ENCODE results near the gene CFAP299. TPM values are rescaled to one million over a fixed set of nuclear protein-coding genes. Genes with fewer than 3 reads are reported as not detected.
A peak's percentile ranks its signal among the peaks of the same experiment; 100 is the strongest.
"Not testable (repeated sequence)": the region's sequence is repeated elsewhere in the genome, so short reads cannot be mapped to it uniquely, and the experiment has no call there.

CFAP299 gene
- total RNA-seq, 1 donor from 2014 or later: 0.93 TPM

DNA sequence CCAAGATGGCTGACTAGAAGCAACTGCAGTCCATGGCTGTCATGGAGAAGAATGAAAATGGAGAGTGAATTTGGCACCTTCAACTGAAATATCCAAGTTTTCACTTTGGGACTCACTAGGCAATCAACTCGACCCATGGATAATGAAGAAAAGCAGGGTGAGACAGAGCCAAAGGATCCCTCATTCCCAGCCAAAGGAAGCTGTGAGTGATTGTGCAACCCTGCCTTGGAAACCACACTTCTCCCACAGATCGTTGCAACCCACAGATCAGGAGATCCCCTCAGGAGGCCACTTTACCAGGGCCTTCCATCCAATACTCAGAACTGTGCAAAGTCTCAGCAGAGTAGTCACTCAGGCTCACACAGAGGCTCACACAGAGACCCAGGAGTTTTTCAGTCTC, 4.5 kb downstream of the CFAP299 start:
- Mint-ChIP-seq H3K4me1 (ENCODE audit: low read depth) (peaks cover 7% of the 10 kb centered on the region), H3K9me3 (ENCODE audit: low read depth) (peaks cover 16% of the 10 kb centered on the region), H3K27ac (no peak overlapping the region), H3K36me3 (ENCODE audit: insufficient read depth) (no peaks in the 10 kb centered on the region), H3K4me3 (ENCODE audit: low read depth) (no peak overlapping the region), H3K27me3 (peaks cover 32% of the 10 kb centered on the region)
- TF ChIP-seq, protein P1, sequence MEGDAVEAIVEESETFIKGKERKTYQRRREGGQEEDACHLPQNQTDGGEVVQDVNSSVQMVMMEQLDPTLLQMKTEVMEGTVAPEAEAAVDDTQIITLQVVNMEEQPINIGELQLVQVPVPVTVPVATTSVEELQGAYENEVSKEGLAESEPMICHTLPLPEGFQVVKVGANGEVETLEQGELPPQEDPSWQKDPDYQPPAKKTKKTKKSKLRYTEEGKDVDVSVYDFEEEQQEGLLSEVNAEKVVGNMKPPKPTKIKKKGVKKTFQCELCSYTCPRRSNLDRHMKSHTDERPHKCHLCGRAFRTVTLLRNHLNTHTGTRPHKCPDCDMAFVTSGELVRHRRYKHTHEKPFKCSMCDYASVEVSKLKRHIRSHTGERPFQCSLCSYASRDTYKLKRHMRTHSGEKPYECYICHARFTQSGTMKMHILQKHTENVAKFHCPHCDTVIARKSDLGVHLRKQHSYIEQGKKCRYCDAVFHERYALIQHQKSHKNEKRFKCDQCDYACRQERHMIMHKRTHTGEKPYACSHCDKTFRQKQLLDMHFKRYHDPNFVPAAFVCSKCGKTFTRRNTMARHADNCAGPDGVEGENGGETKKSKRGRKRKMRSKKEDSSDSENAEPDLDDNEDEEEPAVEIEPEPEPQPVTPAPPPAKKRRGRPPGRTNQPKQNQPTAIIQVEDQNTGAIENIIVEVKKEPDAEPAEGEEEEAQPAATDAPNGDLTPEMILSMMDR (IDR thresholded peaks at IDR 0.05; ENCODE audit: unreplicated experiment): no peak
- DNase-seq (ENCODE audit: low spot score, unreplicated experiment): no peak

DNA sequence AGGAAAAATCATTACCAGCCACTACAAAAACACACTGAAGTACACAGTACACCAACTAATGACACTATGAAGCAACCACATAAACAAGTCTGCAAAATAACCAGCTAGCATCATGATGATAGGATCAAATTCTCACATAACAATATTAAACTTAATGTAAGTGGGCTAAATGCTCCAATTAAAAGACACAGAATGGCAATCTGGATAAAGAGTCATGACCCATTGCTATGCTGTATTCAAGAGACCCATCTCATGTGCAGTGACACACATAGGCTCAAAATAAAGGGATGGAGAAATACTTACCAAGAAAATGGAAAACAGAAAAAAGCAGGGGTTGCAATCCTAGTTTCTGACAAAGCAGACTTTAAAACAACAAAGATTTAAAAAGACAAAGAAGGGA, 7.2 kb downstream of the CFAP299 start:
- H3K27ac Mint-ChIP-seq; H3K36me3 Mint-ChIP-seq (ENCODE audit: insufficient read depth); H3K4me3 Mint-ChIP-seq (ENCODE audit: low read depth); H3K4me1 Mint-ChIP-seq (ENCODE audit: low read depth); DNase-seq (ENCODE audit: low spot score, unreplicated experiment): not testable (repeated sequence)
- peaks cover 36% of the 10 kb centered on the region for H3K27me3 Mint-ChIP-seq
- peaks cover 16% of the 10 kb centered on the region for H3K9me3 Mint-ChIP-seq (ENCODE audit: low read depth)

- DNase-seq (ENCODE audit: low spot score, unreplicated experiment): no peak
- no peaks in the 10 kb centered on the region for H3K4me1 Mint-ChIP-seq (ENCODE audit: low read depth)
- no peak overlapping the region for H3K4me3 Mint-ChIP-seq (ENCODE audit: low read depth)
- H3K27me3 Mint-ChIP-seq: peaks cover 44% of the 10 kb centered on the region
- no peaks in the 10 kb centered on the region for H3K36me3 Mint-ChIP-seq (ENCODE audit: insufficient read depth)
- H3K27ac Mint-ChIP-seq: no peak overlapping the region
- TF ChIP-seq, protein P1 (IDR thresholded peaks at IDR 0.05; ENCODE audit: unreplicated experiment): no peak
- H3K9me3 Mint-ChIP-seq (ENCODE audit: low read depth): peaks cover 16% of the 10 kb centered on the region
Observed at GRCh38 chr4:80343887-80344286, 8.4 kb downstream of the CFAP299 start.

DNA sequence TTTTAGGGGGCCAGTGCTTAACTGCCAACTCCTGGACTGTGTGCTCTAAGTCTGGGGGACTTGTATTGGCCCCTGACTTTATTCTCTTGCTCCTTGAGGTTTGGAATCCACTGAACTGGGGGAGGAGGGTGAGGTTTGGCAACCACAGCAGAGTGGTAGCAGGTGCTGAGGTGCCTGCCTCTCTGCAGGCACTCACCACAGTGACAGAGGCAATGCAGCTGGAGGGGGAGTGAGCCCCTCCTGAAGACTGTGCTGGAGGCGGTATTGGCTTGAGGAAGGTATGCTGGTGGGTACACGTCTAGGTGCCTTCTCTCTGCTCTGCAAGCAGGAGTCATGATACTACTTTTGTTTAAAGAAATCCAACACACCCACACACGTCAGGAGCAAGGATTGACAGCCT, 24.6 kb downstream of the CFAP299 start:
- Mint-ChIP-seq H3K36me3 (ENCODE audit: insufficient read depth) (no peaks in the 10 kb centered on the region), H3K27ac (no peak overlapping the region), H3K4me1 (ENCODE audit: low read depth) (no peaks in the 10 kb centered on the region), H3K4me3 (ENCODE audit: low read depth) (no peak overlapping the region), H3K27me3 (peaks cover 51% of the 10 kb centered on the region), H3K9me3 (ENCODE audit: low read depth) (no peaks in the 10 kb centered on the region)
- TF ChIP-seq, protein P1 (IDR thresholded peaks at IDR 0.05; ENCODE audit: unreplicated experiment): no peak
- no peak for DNase-seq (ENCODE audit: low spot score, unreplicated experiment)

- no peaks in the 10 kb centered on the region for H3K4me1 Mint-ChIP-seq (ENCODE audit: low read depth)
- DNase-seq (ENCODE audit: low spot score, unreplicated experiment): no peak
- no peak overlapping the region for H3K27ac Mint-ChIP-seq
- peaks cover 49% of the 10 kb centered on the region for H3K27me3 Mint-ChIP-seq
- H3K36me3 Mint-ChIP-seq (ENCODE audit: insufficient read depth): no peaks in the 10 kb centered on the region
- no peaks in the 10 kb centered on the region for H3K9me3 Mint-ChIP-seq (ENCODE audit: low read depth)
- TF ChIP-seq, protein P1 (IDR thresholded peaks at IDR 0.05; ENCODE audit: unreplicated experiment): no peak
- no peak overlapping the region for H3K4me3 Mint-ChIP-seq (ENCODE audit: low read depth)
Observed at GRCh38 chr4:80360900-80361299, 25.4 kb downstream of the CFAP299 start.

DNA sequence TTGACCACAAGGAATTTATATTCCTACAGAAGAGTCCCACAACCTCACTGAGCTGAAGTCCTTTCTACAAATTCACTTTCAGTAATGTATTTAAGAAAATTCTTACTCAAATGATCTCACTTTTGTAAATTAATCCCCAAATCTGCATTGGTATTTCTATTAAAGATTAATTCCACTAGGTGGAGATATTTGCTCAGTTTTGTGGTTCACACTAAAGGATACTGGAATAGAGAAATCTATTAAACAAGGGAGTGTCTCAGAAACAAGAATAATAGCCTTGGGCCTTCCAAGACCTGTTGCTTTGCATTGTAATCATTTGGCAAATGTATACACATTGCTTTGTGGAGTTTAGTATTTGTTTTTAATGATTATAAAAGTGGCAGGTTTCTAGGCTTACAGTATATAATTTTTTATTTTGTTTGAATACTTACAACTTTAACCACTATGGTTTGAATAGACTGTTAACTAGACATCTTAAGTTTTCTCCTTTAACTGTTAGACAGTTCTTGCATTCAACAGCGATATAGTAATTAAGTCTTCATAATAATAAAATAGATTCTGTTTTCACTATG, 25.9 kb downstream of the CFAP299 start:
- peaks cover 44% of the 10 kb centered on the region for H3K27me3 Mint-ChIP-seq
- no peaks in the 10 kb centered on the region for H3K36me3 Mint-ChIP-seq (ENCODE audit: insufficient read depth)
- no peaks in the 10 kb centered on the region for H3K4me1 Mint-ChIP-seq (ENCODE audit: low read depth)
- TF ChIP-seq, protein P1 (IDR thresholded peaks at IDR 0.05; ENCODE audit: unreplicated experiment): peak; percentile 62
- DNase-seq (ENCODE audit: low spot score, unreplicated experiment): no peak
- no peaks in the 10 kb centered on the region for H3K9me3 Mint-ChIP-seq (ENCODE audit: low read depth)
- H3K27ac Mint-ChIP-seq: no peak overlapping the region
- no peak overlapping the region for H3K4me3 Mint-ChIP-seq (ENCODE audit: low read depth)
